IMR-90 (cell line): ENCODE data around the gene TMC4. TPM values are rescaled to one million over a fixed set of nuclear protein-coding genes. Genes with fewer than 3 reads are reported as not detected.
A peak's percentile ranks its signal among the peaks of the same experiment; 100 is the strongest.

Source experiments
- ATAC-seq: fragments of 200-7000 bp; cut with Tn5 transposase; 2 replicates; pipeline ENCODE4 v1.9.1; 2020; ENCODE audit warnings: low read depth, mild to moderate bottlenecking, moderate library complexity
- BruUV-seq: library from RNA; stranded (reverse); fragments of 400-500 nt; replicated peaks from 2 replicates; lab custom pipeline; 2021; lab: Mats Ljungman, UMichigan
- CTCF ChIA-PET: fragments of 300-600 bp; formaldehyde crosslinking; extraction: SDS; loops from one replicate; lab custom pipeline; 2021; ENCODE audit warnings: antibody characterized with exemption; lab: Yijun Ruan, JAX
- POLR2A ChIA-PET: fragments of 300-600 bp; sonication (Branson Sonifier 250); formaldehyde crosslinking; loops from one replicate; lab custom pipeline; 2022; ENCODE audit warnings: antibody characterized with exemption; ENCODE audit not compliant: unreplicated experiment; lab: Charles Lee
- DNase-seq: peaks from one replicate; pipeline ENCODE4 v3.0.0; 2013
- H2AFZ ChIP-seq: replicated peaks from 2 replicates; pipeline ENCODE3; 2013; ENCODE audit warnings: low read length, mild to moderate bottlenecking; ENCODE audit not compliant: poor library complexity
- H2AK5ac ChIP-seq: 2 replicates; pipeline ENCODE4 v1.6.1; 2013; ENCODE audit warnings: low read depth, low read length, inconsistent platforms
- H2AK9ac ChIP-seq: replicated peaks from 2 replicates; pipeline ENCODE3; 2013; ENCODE audit warnings: mild to moderate bottlenecking, low read depth, low read length, moderate library complexity; ENCODE audit not compliant: poor library complexity
- H2BK120ac ChIP-seq: 2 replicates; pipeline ENCODE4 v1.6.1; 2013; ENCODE audit warnings: low read depth, low read length, inconsistent platforms
- H2BK15ac ChIP-seq: 3 replicates; pipeline ENCODE4 v1.6.1; 2013; ENCODE audit warnings: low read depth, low read length, inconsistent platforms
- H2BK20ac ChIP-seq: 2 replicates; pipeline ENCODE4 v1.6.1; 2013; ENCODE audit warnings: low read depth, mild to moderate bottlenecking, inconsistent platforms, low read length, moderate library complexity
- H2BK5ac ChIP-seq: 2 replicates; pipeline ENCODE4 v1.6.1; 2013; ENCODE audit warnings: mild to moderate bottlenecking, low read depth, low read length, inconsistent platforms; ENCODE audit not compliant: poor library complexity, severe bottlenecking
- H3K14ac ChIP-seq: replicated peaks from 2 replicates; pipeline ENCODE4 v1.6.1; 2013; ENCODE audit warnings: low read depth, low read length, inconsistent platforms
- H3K18ac ChIP-seq: 2 replicates; pipeline ENCODE4 v1.6.1; 2013; ENCODE audit warnings: low read depth, low read length, control low read depth
- H3K23ac ChIP-seq: 2 replicates; pipeline ENCODE4 v1.6.1; 2013; ENCODE audit warnings: low read depth, low read length, inconsistent platforms
- H3K27ac ChIP-seq: 2 replicates; pipeline ENCODE4 v1.5.1; 2013; ENCODE audit warnings: mild to moderate bottlenecking, control low read depth, low read length; ENCODE audit not compliant: insufficient read depth
- H3K27me3 ChIP-seq: 2 replicates; pipeline ENCODE4 v1.6.1; 2013; ENCODE audit warnings: low read length; ENCODE audit not compliant: control insufficient read depth, insufficient read depth
- H3K36me3 ChIP-seq: 2 replicates; pipeline ENCODE4 v1.6.1; 2013; ENCODE audit warnings: low read length, mixed read lengths; ENCODE audit not compliant: control insufficient read depth, insufficient read depth
- H3K4ac ChIP-seq: 2 replicates; pipeline ENCODE4 v1.6.1; 2013; ENCODE audit warnings: low read depth, low read length, inconsistent platforms
- H3K4me1 ChIP-seq: 2 replicates; pipeline ENCODE4 v1.6.1; 2013; ENCODE audit warnings: low read length, mixed read lengths; ENCODE audit not compliant: control insufficient read depth, insufficient read depth
- H3K4me2 ChIP-seq: 2 replicates; pipeline ENCODE4 v1.6.1; 2013; ENCODE audit warnings: low read depth, mild to moderate bottlenecking, control low read depth, low read length, moderate library complexity
- H3K4me3 ChIP-seq: 2 replicates; pipeline ENCODE4 v1.5.1; 2013; ENCODE audit warnings: low read depth, mild to moderate bottlenecking, control low read depth, low read length, moderate library complexity; ENCODE audit not compliant: insufficient read depth
- H3K56ac ChIP-seq: 2 replicates; pipeline ENCODE4 v1.6.1; 2013; ENCODE audit warnings: low read length, inconsistent platforms; ENCODE audit not compliant: insufficient read depth; ENCODE audit errors: extremely low read depth
- H3K79me1 ChIP-seq, 2 experiments: 2 replicates each; pipeline ENCODE4 v1.6.1; 2013; ENCODE audit warnings: low read length in 2 of 2, inconsistent platforms in 1 of 2, low read depth in 1 of 2
- H3K9ac ChIP-seq: 2 replicates; pipeline ENCODE4 v1.6.1; 2013; ENCODE audit warnings: low read depth, low read length, control low read depth
- H3K9me1 ChIP-seq: 2 replicates; pipeline ENCODE4 v1.6.1; 2013; ENCODE audit warnings: low read length, inconsistent platforms; ENCODE audit not compliant: insufficient read depth
- H3K9me3 ChIP-seq: 2 replicates; pipeline ENCODE4 v1.6.1; 2013; ENCODE audit warnings: low read length; ENCODE audit not compliant: control insufficient read depth, insufficient read depth
- H4K20me1 ChIP-seq: 2 replicates; pipeline ENCODE4 v1.6.1; 2013; ENCODE audit warnings: low read length, inconsistent platforms; ENCODE audit not compliant: insufficient read depth
- H4K5ac ChIP-seq: 2 replicates; pipeline ENCODE4 v1.6.1; 2013; ENCODE audit warnings: mild to moderate bottlenecking, low read depth, low read length, control low read depth
- H4K8ac ChIP-seq, 2 experiments: 2 replicates each; pipeline ENCODE4 v1.6.1; 2013; ENCODE audit warnings: low read depth in 2 of 2, low read length in 2 of 2, control low read depth in 1 of 2, inconsistent platforms in 1 of 2
- H4K91ac ChIP-seq: 2 replicates; pipeline ENCODE4 v1.6.1; 2013; ENCODE audit warnings: low read depth, low read length, inconsistent platforms; ENCODE audit not compliant: insufficient read depth
- CEBPB ChIP-seq: IDR thresholded peaks from 2 replicates; pipeline ENCODE4 v1.6.1; 2012; ENCODE audit warnings: low read depth, low read length, improper control_type of control experiment
- CTCF ChIP-seq: conservative IDR thresholded peaks from 2 replicates; pipeline ENCODE4 v1.5.1; 2012; ENCODE audit warnings: mild to moderate bottlenecking, low read depth, low read length, improper control_type of control experiment
- MAFK ChIP-seq: IDR thresholded peaks from 2 replicates; pipeline ENCODE4 v1.6.1; 2012; ENCODE audit warnings: low read depth, low read length, improper control_type of control experiment
- MAZ ChIP-seq: IDR thresholded peaks from 2 replicates; pipeline ENCODE4 v1.6.1; 2012; ENCODE audit warnings: low read depth, mild to moderate bottlenecking, low read length, improper control_type of control experiment, moderate library complexity, borderline replicate concordance
- MXI1 ChIP-seq: IDR thresholded peaks from 2 replicates; pipeline ENCODE4 v1.6.1; 2012; ENCODE audit warnings: low read depth, mild to moderate bottlenecking, low read length, moderate library complexity, borderline replicate concordance
- NFE2L2 ChIP-seq: fragments of 150-350 bp; IDR thresholded peaks from 2 replicates; pipeline ENCODE4 v1.6.1; 2016; ENCODE audit warnings: low read depth, mild to moderate bottlenecking, low read length
- RAD21 ChIP-seq: IDR thresholded peaks from 2 replicates; pipeline ENCODE4 v1.6.1; 2012; ENCODE audit warnings: low read length, improper control_type of control experiment
- SMC3 ChIP-seq: fragments of 150-350 bp; IDR thresholded peaks from 2 replicates; pipeline ENCODE4 v1.6.1; 2016; ENCODE audit warnings: low read depth, mild to moderate bottlenecking, antibody characterized with exemption, low read length, moderate library complexity
- USF2 ChIP-seq: fragments of 150-350 bp; IDR thresholded peaks from 2 replicates; pipeline ENCODE4 v1.6.1; 2017; ENCODE audit warnings: mild to moderate bottlenecking, antibody characterized with exemption, low read length, low read depth
- WGBS, 2 experiments: methylation state at CpG; one replicate each; pipeline versions ENCODE4 v1.1.5 to v1.1.7; 2013; ENCODE audit warnings: missing lambda C conversion rate in 2 of 2; ENCODE audit not compliant: insufficient read length in 1 of 2; ENCODE audit errors: extremely low coverage in 2 of 2; 5-methylcytosine and 5-hydroxymethylcytosine counted together
- dilution Hi-C: fragments of 300-500 bp; cut with HindIII; formaldehyde crosslinking; loops from one replicate; pipeline ENCODE4 v1.14.3; 2018; ENCODE audit warnings: low sequenced_read_pairs; ENCODE audit not compliant: unreplicated experiment
- in situ Hi-C: fragments of 300-500 bp; cut with MboI; formaldehyde crosslinking; loops from 3 replicates; pipeline ENCODE4 v1.14.3; 2019; ENCODE audit warnings: low sequenced_read_pairs, inconsistent platforms, mixed read lengths
- intact Hi-C: fragments of 100-400 bp; cut with micrococcal nuclease; formaldehyde crosslinking; loops from 2 replicates; pipeline ENCODE4 v1.10.0; 2022
- polyA plus RNA-seq, 3 experiments: library from polyadenylated mRNA; depleted of rRNA; stranded (reverse); fragments of >200 nt; gene quantifications; 2 replicates each; pipeline ENCODE4 v1.2.3, GENCODE V29; 2012; ENCODE audit warnings: low replicate concordance in 1 of 3
- total RNA-seq: library from RNA; depleted of rRNA; stranded (reverse); fragments of >200 nt; gene quantifications from 2 replicates; pipeline ENCODE4 v1.2.3, GENCODE V29; 2012

The TMC4 gene
- total and polyA plus RNA-seq, 2 of the 4 experiments (the other 2 are of a cell fraction) = 0.72 to 1.1 TPM

DNA sequence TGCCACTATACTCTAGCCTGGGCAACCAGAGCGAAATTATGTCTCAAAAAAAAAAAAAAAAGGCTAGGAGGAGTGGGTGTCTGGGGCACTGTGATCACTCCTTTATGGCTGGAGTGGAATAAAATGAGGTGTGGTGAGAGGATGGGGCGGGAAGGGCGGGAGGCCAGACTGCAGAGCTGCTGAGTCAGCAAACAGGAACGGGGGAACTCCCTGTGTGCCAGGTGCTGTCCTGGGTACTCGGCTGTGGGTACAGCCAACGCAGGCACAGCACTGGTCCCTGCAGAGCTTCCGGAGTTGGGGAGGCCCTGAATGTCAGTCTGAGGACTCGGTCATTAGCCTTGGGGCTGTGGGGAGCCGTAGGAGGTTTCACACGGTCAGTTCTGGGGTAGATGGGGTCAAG lies 51.7 kb downstream of the TMC4 start:
- no peaks in the 10 kb centered on the region for H3K9me1 ChIP-seq
- dilution Hi-C loops = no loop called here

More for the DNA sequence above, 51.7 kb downstream of the TMC4 start:
- Histone ChIP-seq H3K9me3 (no peaks in the 10 kb centered on the region), H2AK9ac (no peak overlapping the region), H3K9ac (no peak overlapping the region), H2BK120ac (no peak overlapping the region), H3K4me1 (no peaks in the 10 kb centered on the region; the same call in 1 of the 2 replicates), H2BK5ac (no peak overlapping the region), H4K20me1 (no peaks in the 10 kb centered on the region), H3K79me1 (peaks cover 14 to 23% of the 10 kb centered on the region in 2 experiments), H3K23ac (no peak overlapping the region), H2AFZ (no peak overlapping the region), H3K27ac (no peak overlapping the region), H2AK5ac (no peak overlapping the region), H3K56ac (no peak overlapping the region), H3K27me3 (no peaks in the 10 kb centered on the region), H2BK15ac (no peak overlapping the region), H3K36me3 (peaks cover 63% of the 10 kb centered on the region), H4K8ac (no peak overlapping the region), H3K4ac (no peak overlapping the region), H4K91ac (no peak overlapping the region), H3K14ac (no peak overlapping the region), H3K4me2 (no peak overlapping the region), H4K5ac (no peak overlapping the region), H3K18ac (no peak overlapping the region), H2BK20ac (no peak overlapping the region), H3K4me3 (no peak overlapping the region)
- intact Hi-C loops (no loop called here), in situ Hi-C loops (loop anchor here (25.0 kb wide), 1 partner anchor 341 kb away; the partner anchor contains the start of genes CDC42EP5 and LENG9)
- ATAC-seq (no peak), DNase-seq (no peak)
- 100% methylated on average over 1 of the region's 10 CpGs; no CpG with 5 or more reads in 1 of the 2 experiments for WGBS, 2 experiments
- no TSS peak for BruUV-seq
- CTCF ChIA-PET = no interaction called here
- POLR2A ChIA-PET = no interaction called here
- TF ChIP-seq CTCF (no peak), MAFK (peak; percentile 87), MAZ (no peak), CEBPB (no peak), SMC3 (no peak), RAD21 (no peak), USF2 (no peak), MXI1 (no peak), NFE2L2 (no peak)
